HEK293 (cell line): ENCODE results near the gene HPCAL1.

Experiments
- CTCF ChIA-PET: fragments of 350-600 bp; formaldehyde crosslinking; extraction: SDS; loops from one replicate; lab custom pipeline; 2021; ENCODE audit warnings: antibody characterized with exemption; lab: Yijun Ruan, JAX
- POLR2A ChIA-PET: fragments of 300-600 bp; formaldehyde crosslinking; extraction: SDS; loops from one replicate; lab custom pipeline; 2020; ENCODE audit warnings: antibody characterized with exemption, inconsistent platforms; lab: Yijun Ruan, JAX
- H3K27ac ChIP-seq: fragments of 200-500 bp; sonication (Bioruptor generic); 2 replicates; pipeline ENCODE4 v1.5.1; 2014; ENCODE audit warnings: low read depth, low read length, control low read depth, inconsistent platforms; ENCODE audit errors: extremely low read depth
- H3K36me3 ChIP-seq, 2 experiments: fragments of 200-500 bp in 1 of 2; sonication (Bioruptor generic) in 1 of 2; 1 replicate in 1 of 2; 2 replicates in 1 of 2; pipeline ENCODE4 v1.5.1; 2014 to 2017; ENCODE audit warnings: inconsistent platforms in 2 of 2, low read length in 2 of 2; ENCODE audit not compliant: control insufficient read depth in 2 of 2, insufficient read depth in 1 of 2
- H3K4me1 ChIP-seq: fragments of 200-500 bp; sonication (Bioruptor generic); 2 replicates; pipeline ENCODE4 v1.5.1; 2014; ENCODE audit warnings: mild to moderate bottlenecking, low read length, inconsistent platforms; ENCODE audit not compliant: control insufficient read depth, insufficient read depth
- H3K4me3 ChIP-seq: 2 replicates; pipeline ENCODE4 v1.5.1; 2011; ENCODE audit warnings: low read depth, mild to moderate bottlenecking, control low read depth, low read length, moderate library complexity
- H3K9me3 ChIP-seq: fragments of 200-500 bp; sonication (Bioruptor generic); 2 replicates; pipeline ENCODE4 v1.5.1; 2014; ENCODE audit warnings: low read depth, low read length, inconsistent platforms; ENCODE audit not compliant: control insufficient read depth, insufficient read depth
- SCRT2 ChIP-seq: fragments of 450-650 bp; formaldehyde crosslinking; IDR thresholded peaks from 2 replicates; pipeline ENCODE4 v1.5.1; 2016; ENCODE audit warnings: missing biosample characterization, missing genetic modification characterization
- WT1 ChIP-seq: fragments of 450-650 bp; formaldehyde crosslinking; IDR thresholded peaks from 2 replicates; pipeline ENCODE4 v1.5.1; 2016; ENCODE audit warnings: missing biosample characterization, missing genetic modification characterization
- ZFHX2 ChIP-seq: fragments of 450-650 bp; formaldehyde crosslinking; conservative IDR thresholded peaks from 2 replicates; pipeline ENCODE4 v1.5.1; 2016; ENCODE audit warnings: missing biosample characterization, missing genetic modification characterization
- ZNF157 ChIP-seq: fragments of 450-650 bp; formaldehyde crosslinking; IDR thresholded peaks from 2 replicates; pipeline ENCODE4 v1.5.1; 2016; ENCODE audit warnings: missing biosample characterization, missing genetic modification characterization
- ZNF2 ChIP-seq: fragments of 450-650 bp; formaldehyde crosslinking; IDR thresholded peaks from 2 replicates; pipeline ENCODE4 v1.5.1; 2016; ENCODE audit warnings: missing biosample characterization, missing genetic modification characterization
- ZNF518A ChIP-seq: fragments of 450-650 bp; formaldehyde crosslinking; conservative IDR thresholded peaks from 2 replicates; pipeline ENCODE4 v1.5.1; 2016; ENCODE audit warnings: low read depth, missing biosample characterization, missing genetic modification characterization
- ZNF558 ChIP-seq: fragments of 450-650 bp; formaldehyde crosslinking; IDR thresholded peaks from 2 replicates; pipeline ENCODE4 v1.5.1; 2016; ENCODE audit warnings: missing biosample characterization, missing genetic modification characterization
- ZNF777 ChIP-seq: fragments of 450-650 bp; formaldehyde crosslinking; IDR thresholded peaks from 2 replicates; pipeline ENCODE4 v1.5.1; 2017; ENCODE audit warnings: missing biosample characterization, missing genetic modification characterization, borderline replicate concordance
- ZSCAN30 ChIP-seq: fragments of 450-650 bp; IDR thresholded peaks from 2 replicates; pipeline ENCODE4 v1.5.1; 2018; ENCODE audit warnings: missing biosample characterization, mild to moderate bottlenecking, missing genetic modification characterization, moderate library complexity
- ZXDB ChIP-seq: fragments of 450-650 bp; formaldehyde crosslinking; IDR thresholded peaks from 2 replicates; pipeline ENCODE4 v1.5.1; 2016; ENCODE audit warnings: missing biosample characterization, missing genetic modification characterization
- TF ChIP-seq, protein P1 (sequence below): IDR thresholded peaks from 2 replicates; pipeline ENCODE4 v1.6.1; 2011; ENCODE audit warnings: mild to moderate bottlenecking, low read depth, low read length, borderline replicate concordance
- TF ChIP-seq, protein P2 (sequence below): fragments of 450-650 bp; formaldehyde crosslinking; IDR thresholded peaks from 2 replicates; pipeline ENCODE4 v1.5.1; 2016; ENCODE audit warnings: missing biosample characterization, missing genetic modification characterization

Gene HPCAL1

DNA sequence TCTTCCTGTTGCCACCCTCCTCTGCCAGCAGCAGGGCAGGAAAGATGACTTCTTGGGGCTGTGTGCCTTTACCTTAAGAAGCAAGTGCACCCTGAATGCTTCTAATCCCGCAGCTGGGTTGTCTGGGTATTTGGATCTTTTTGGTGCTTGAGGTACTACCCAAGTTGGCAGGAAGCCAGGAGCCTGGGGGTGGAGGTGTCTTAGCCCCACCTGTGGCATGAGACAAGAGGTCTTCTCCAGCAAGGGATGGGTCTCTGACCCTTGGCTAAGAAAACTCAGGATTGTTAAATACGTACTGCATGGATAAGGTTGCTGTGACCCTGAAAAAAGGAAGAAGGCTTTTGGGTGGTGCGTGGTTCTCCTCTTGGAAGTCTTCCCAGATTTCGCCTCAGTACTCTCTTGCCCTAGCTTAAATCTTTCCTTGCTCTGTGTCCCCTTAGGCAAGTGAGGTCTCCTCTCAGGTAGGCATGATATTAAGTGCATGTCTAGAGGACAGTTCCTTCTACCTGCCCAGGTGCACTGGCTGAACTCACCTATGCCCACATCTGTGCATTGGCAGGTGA is 4.3 kb downstream of the HPCAL1 start:
- Histone ChIP-seq H3K4me1 (0 out of 2 replicates have a peak, but pooled peaks cover 4% of the 10 kb centered on the region), H3K9me3 (no peaks in the 10 kb centered on the region), H3K4me3 (no peak overlapping the region), H3K36me3 (peaks cover 0 to 4% of the 10 kb centered on the region in 2 experiments; a peak in 1 of 3 replicates), H3K27ac (no peak overlapping the region)
- TF ChIP-seq SCRT2 (tag by site-specific recombination) (peak; percentile 60; the same call in 1 of the 2 replicates), ZXDB (no peak), WT1 (tag by site-specific recombination) (no peak), ZNF777 (tag by site-specific recombination) (no peak), ZNF2 (tag by site-specific recombination) (no peak), ZSCAN30 (tag by site-specific recombination) (no peak)
- TF ChIP-seq, protein P1, sequence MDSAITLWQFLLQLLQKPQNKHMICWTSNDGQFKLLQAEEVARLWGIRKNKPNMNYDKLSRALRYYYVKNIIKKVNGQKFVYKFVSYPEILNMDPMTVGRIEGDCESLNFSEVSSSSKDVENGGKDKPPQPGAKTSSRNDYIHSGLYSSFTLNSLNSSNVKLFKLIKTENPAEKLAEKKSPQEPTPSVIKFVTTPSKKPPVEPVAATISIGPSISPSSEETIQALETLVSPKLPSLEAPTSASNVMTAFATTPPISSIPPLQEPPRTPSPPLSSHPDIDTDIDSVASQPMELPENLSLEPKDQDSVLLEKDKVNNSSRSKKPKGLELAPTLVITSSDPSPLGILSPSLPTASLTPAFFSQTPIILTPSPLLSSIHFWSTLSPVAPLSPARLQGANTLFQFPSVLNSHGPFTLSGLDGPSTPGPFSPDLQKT, result no peak
- ChIA-PET POLR2A (no interaction called here), CTCF (interaction anchor here (0.6 to 1.4 kb wide), 2 partner anchors 128 to 724 kb away, joined by 3 to 5 read pairs; no protein-coding TSS in a partner anchor)

DNA sequence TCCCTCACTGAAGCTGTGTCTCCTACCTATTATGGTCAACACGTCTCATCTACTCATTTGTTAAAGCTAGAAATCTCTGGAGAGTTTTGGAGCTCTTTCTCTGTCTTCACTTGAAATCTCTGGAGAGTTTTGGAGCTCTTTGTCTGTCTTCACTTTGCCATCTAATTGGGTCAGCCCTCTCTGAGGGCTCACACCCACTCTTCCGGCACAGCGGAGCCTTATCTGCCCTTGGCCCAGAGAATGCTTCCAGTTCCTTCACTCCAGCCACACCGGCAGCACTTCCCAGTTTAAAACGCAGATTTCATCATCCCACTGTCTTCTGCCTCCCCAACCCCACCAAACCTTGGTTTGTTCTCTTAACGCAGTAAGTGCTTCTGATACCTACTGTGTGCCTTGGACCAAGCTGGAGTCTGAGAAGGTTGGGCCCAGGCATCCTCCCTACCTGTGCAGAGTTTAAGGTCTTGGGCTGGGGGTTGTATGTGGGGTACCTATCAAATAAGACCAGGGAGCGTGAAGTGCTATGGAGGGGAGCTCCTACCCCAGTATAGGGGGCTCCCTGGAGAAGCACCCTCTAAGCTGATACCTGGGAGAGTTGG is 5.0 kb downstream of the HPCAL1 start:
- Histone ChIP-seq H3K4me1 (0 out of 2 replicates have a peak, but pooled peaks cover 4% of the 10 kb centered on the region), H3K27ac (no peak overlapping the region), H3K36me3 (peaks cover 0 to 11% of the 10 kb centered on the region in 2 experiments; a peak in 1 of 3 replicates), H3K4me3 (no peak overlapping the region), H3K9me3 (no peaks in the 10 kb centered on the region)
- TF ChIP-seq ZNF518A (tag by site-specific recombination) (peak; percentile 71), ZNF558 (tag by site-specific recombination) (no peak), ZNF157 (tag by site-specific recombination) (no peak), ZFHX2 (tag by site-specific recombination) (peak; percentile 50)
- TF ChIP-seq, protein P2, sequence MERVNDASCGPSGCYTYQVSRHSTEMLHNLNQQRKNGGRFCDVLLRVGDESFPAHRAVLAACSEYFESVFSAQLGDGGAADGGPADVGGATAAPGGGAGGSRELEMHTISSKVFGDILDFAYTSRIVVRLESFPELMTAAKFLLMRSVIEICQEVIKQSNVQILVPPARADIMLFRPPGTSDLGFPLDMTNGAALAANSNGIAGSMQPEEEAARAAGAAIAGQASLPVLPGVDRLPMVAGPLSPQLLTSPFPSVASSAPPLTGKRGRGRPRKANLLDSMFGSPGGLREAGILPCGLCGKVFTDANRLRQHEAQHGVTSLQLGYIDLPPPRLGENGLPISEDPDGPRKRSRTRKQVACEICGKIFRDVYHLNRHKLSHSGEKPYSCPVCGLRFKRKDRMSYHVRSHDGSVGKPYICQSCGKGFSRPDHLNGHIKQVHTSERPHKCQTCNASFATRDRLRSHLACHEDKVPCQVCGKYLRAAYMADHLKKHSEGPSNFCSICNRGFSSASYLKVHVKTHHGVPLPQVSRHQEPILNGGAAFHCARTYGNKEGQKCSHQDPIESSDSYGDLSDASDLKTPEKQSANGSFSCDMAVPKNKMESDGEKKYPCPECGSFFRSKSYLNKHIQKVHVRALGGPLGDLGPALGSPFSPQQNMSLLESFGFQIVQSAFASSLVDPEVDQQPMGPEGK (tag by site-specific recombination), result peak; percentile 14; the same call in 1 of the 2 replicates
- ChIA-PET POLR2A (no interaction called here), CTCF (interaction anchor here (1.4 kb wide), 1 partner anchor 127 kb away, joined by 5 read pairs; no protein-coding TSS in a partner anchor)
